Ascending aorta (tissue), 2 donors: Measurements from ENCODE around the gene KCNH3. TPM values are rescaled to one million over a fixed set of nuclear protein-coding genes. Genes with fewer than 3 reads are reported as not detected.

Experiments used
- DNase-seq, 2 donors: peaks; one replicate each; pipeline ENCODE4 v3.0.0-alpha.2; 2019; ENCODE audit warnings: low spot score in 2 of 2
- H3K27ac ChIP-seq, 2 donors: fragments of 200-600 bp; sonication (generic); one replicate each; pipeline ENCODE4 v1.5.1; 2016 to 2017; ENCODE audit warnings: mild to moderate bottlenecking in 1 of 2
- H3K27me3 ChIP-seq: fragments of 200-600 bp; sonication (generic); one replicate; pipeline ENCODE4 v1.5.1; 2017
- H3K36me3 ChIP-seq, 2 donors: fragments of 200-600 bp; sonication (generic); one replicate each; pipeline ENCODE4 v1.5.1; 2016
- H3K4me1 ChIP-seq, 2 donors: fragments of 200-600 bp; sonication (generic); one replicate each; pipeline ENCODE4 v1.5.1; 2016 to 2017; ENCODE audit warnings: mild to moderate bottlenecking in 1 of 2
- H3K4me3 ChIP-seq, 2 donors: fragments of 200-600 bp; sonication (generic); one replicate each; pipeline ENCODE4 v1.5.1; 2016 to 2017; ENCODE audit warnings: mild to moderate bottlenecking in 1 of 2
- H3K9me3 ChIP-seq, 2 donors: fragments of 200-600 bp; sonication (generic); one replicate each; pipeline ENCODE4 v1.5.1; 2016
- CTCF ChIP-seq, 3 experiments: fragments of 200-600 bp in 2 of 3; fragments of 450-650 bp in 1 of 3; sonication (generic) in 2 of 3; IDR thresholded peaks; one replicate each; pipeline ENCODE4 v1.5.1; 2016 to 2019; ENCODE audit warnings: antibody characterized with exemption in 3 of 3, mild to moderate bottlenecking in 1 of 3, moderate library complexity in 1 of 3
- intact Hi-C: fragments of 100-400 bp; cut with DNase I; formaldehyde crosslinking; loops from one replicate; pipeline ENCODE4 v1.15.1; 2023
- total RNA-seq: library from RNA; depleted of rRNA; stranded (reverse); fragments of >200 nt; gene quantifications from one replicate; pipeline ENCODE4 v1.1.0, GENCODE V29; 2016

KCNH3 gene
- total RNA-seq, 1 donor from 2014 or later, result not detected

DNA sequence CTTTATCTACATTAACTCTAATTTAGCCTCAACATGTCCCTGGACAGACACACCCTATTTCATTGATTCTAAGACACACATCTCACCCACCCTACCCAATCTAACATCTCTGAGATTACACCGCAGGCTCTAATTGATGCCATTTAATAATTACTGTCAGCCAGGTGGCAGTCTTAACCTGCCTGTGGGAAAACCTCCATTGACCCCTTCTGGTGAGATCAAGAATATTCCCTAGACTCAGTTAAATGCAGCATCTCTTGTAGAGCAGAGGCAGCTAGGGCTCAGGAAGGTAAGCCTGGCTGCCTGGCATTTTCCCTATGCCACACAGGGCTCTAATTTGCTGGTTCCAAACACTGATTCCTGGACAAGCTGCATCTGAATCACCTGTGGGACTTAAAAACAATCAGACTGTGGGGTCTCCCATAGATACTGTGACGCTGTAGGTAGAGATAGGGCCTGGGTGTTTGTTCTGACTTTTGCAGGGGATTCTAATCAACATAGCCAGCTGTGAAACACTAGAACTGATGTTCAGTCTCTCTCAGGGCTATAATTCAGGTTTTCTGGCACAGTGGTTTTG is 14.8 kb downstream of the KCNH3 start:
- peaks cover 8 to 21% of the 10 kb centered on the region in 2 donors for H3K36me3 ChIP-seq
- intact Hi-C loops, result no loop called here
- no peak overlapping the region for H3K27ac ChIP-seq
- peaks cover 2 to 3% of the 10 kb centered on the region in 2 donors for H3K4me1 ChIP-seq
- no peak for TF ChIP-seq CTCF (IDR thresholded peaks at IDR 0.05)
- H3K27me3 ChIP-seq, result no peaks in the 10 kb centered on the region
- no peak overlapping the region for H3K4me3 ChIP-seq
- DNase-seq, result no peak
- no peaks in the 10 kb centered on the region for H3K9me3 ChIP-seq

DNA sequence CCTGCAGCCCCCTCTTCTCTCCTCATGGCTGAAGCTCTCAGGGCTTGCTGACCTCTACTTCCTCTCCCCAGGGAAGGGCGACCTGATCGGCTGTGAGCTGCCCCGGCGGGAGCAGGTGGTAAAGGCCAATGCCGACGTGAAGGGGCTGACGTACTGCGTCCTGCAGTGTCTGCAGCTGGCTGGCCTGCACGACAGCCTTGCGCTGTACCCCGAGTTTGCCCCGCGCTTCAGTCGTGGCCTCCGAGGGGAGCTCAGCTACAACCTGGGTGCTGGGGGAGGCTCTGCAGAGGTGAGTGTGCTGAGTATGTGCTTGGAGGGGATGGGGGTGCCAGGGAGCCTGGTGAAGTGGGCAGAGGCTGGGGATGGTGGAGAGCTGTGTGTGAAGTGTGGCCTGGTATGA is 15.4 kb downstream of the KCNH3 start:
- Histone ChIP-seq H3K4me1 (peaks cover 0 to 2% of the 10 kb centered on the region in 2 donors), H3K27me3 (no peaks in the 10 kb centered on the region), H3K4me3 (no peak overlapping the region), H3K36me3 (peaks cover 14 to 28% of the 10 kb centered on the region in 2 donors), H3K9me3 (no peaks in the 10 kb centered on the region), H3K27ac (no peak overlapping the region)
- intact Hi-C loops, result no loop called here
- no peak for DNase-seq
- no peak for TF ChIP-seq CTCF (IDR thresholded peaks at IDR 0.05)

DNA sequence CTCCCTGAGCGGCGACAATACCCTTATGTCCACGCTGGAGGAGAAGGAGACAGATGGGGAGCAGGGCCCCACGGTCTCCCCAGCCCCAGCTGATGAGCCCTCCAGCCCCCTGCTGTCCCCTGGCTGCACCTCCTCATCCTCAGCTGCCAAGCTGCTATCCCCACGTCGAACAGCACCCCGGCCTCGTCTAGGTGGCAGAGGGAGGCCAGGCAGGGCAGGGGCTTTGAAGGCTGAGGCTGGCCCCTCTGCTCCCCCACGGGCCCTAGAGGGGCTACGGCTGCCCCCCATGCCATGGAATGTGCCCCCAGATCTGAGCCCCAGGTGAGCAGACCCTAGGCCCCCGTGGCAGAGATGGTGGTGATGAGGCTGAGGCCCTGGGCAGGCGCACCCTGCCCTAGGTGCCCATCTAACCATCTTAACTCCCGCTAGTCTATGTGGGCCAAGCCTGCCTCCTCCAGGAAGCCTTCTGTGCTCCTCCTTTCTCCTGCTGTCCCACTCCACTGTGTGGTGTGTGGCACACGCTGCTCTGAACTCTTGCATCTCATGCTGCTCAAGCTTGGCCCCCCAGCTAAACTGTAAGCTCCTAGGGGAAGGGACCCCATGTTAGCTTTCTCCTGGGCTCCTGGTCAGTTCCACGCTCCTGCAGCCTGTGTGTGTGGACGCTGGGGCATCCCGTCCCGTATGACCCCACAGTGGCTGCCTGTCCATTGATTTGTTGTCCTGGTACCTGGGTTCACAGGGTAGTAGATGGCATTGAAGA is 17.0 kb downstream of the KCNH3 start:
- DNase-seq, result no peak
- no peak for TF ChIP-seq CTCF (IDR thresholded peaks at IDR 0.05)
- intact Hi-C loops, result no loop called here
- Histone ChIP-seq H3K27ac (no peak overlapping the region), H3K27me3 (no peaks in the 10 kb centered on the region), H3K4me3 (no peak overlapping the region), H3K4me1 (no peaks in the 10 kb centered on the region), H3K9me3 (no peaks in the 10 kb centered on the region), H3K36me3 (peaks cover 23 to 43% of the 10 kb centered on the region in 2 donors)

DNA sequence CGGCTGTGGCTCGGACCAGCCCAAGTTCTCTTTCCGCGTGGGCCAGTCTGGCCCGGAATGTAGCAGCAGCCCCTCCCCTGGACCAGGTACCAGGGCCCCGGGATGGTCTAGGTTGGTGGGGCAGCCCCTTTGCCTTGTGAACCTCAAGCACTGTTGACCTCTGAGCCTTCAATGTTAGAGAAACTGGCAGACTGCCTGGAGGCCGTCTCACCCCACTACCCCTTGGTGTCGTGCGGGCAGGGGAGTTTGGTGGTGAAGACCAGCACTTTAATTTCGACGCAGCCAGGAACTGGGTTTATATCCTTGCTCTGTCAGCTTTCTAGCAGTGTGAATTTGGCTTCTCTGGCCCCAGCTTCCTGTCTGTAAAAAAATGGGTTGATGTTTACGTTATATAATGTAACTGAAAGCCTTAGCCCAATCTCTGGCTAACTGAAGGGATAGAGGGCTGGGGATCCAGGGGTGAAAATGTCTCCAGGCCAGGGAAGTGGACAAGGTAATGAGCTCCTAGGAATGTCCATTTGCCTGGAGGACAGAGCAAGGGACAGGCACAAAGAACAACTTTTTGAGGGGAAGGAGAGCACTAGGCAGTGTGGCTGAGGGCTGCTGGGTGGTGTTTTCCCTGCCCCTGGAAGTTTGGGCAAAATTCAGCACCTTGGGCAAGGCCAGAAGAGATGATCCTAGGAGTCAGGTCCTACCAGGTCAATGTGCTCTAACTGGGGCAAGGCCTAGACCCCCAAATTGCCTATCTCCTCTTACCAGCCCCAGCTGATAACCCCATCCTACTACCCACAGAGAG is 17.8 kb downstream of the KCNH3 start:
- Histone ChIP-seq H3K27me3 (no peaks in the 10 kb centered on the region), H3K36me3 (peaks cover 24 to 51% of the 10 kb centered on the region in 2 donors), H3K9me3 (no peaks in the 10 kb centered on the region), H3K4me1 (no peaks in the 10 kb centered on the region), H3K4me3 (no peak overlapping the region), H3K27ac (no peak overlapping the region)
- TF ChIP-seq CTCF (IDR thresholded peaks at IDR 0.05), result no peak
- intact Hi-C loops, result no loop called here
- DNase-seq, result no peak

- no peak for DNase-seq
- H3K27ac ChIP-seq, result no peak overlapping the region
- H3K4me1 ChIP-seq, result no peaks in the 10 kb centered on the region
- TF ChIP-seq CTCF (IDR thresholded peaks at IDR 0.05), result no peak
- no peaks in the 10 kb centered on the region for H3K9me3 ChIP-seq
- H3K4me3 ChIP-seq, result no peak overlapping the region
- H3K36me3 ChIP-seq, result peaks cover 31 to 58% of the 10 kb centered on the region in 2 donors
- H3K27me3 ChIP-seq, result no peaks in the 10 kb centered on the region
- intact Hi-C loops, result no loop called here
Measured at GRCh38 chr12:49557187-49557916, 18.5 kb downstream of the KCNH3 start.
